Esophagus muscularis mucosa (tissue), 4 donors: ENCODE results near the gene SLC50A1. TPM values are rescaled to one million over a fixed set of nuclear protein-coding genes. Genes with fewer than 3 reads are reported as not detected.

Experiments
- DNase-seq: peaks from one replicate; pipeline ENCODE4 v3.0.0-alpha.2; 2017; ENCODE audit errors: extremely low spot score
- H3K27ac ChIP-seq, 4 donors: fragments of 200-600 bp; sonication (generic); replicated peaks in 1 of 4; 1 replicate in 3 of 4; 2 replicates in 1 of 4; pipeline ENCODE4 v1.5.1; 2016 to 2019; ENCODE audit warnings: mild to moderate bottlenecking in 1 of 4
- H3K27me3 ChIP-seq, 4 donors: fragments of 200-600 bp; sonication (generic); one replicate each; pipeline versions ENCODE4 v1.5.1 to v1.6.0; 2016 to 2019
- H3K36me3 ChIP-seq, 4 donors: fragments of 200-600 bp; sonication (generic); one replicate each; pipeline ENCODE4 v1.5.1; 2016 to 2019
- H3K4me1 ChIP-seq, 4 donors: fragments of 200-600 bp; sonication (generic); one replicate each; pipeline ENCODE4 v1.5.1; 2016 to 2019
- H3K4me3 ChIP-seq, 4 donors: fragments of 200-600 bp; sonication (generic); 1 replicate in 2 of 4; 2 replicates in 2 of 4; pipeline ENCODE4 v1.5.1; 2016 to 2019; ENCODE audit warnings: mild to moderate bottlenecking in 4 of 4, moderate library complexity in 1 of 4
- H3K9me3 ChIP-seq, 4 donors: fragments of 200-600 bp; sonication (generic); 1 replicate in 3 of 4; 2 replicates in 1 of 4; pipeline ENCODE4 v1.5.1; 2016 to 2019
- CTCF ChIP-seq, 3 experiments: fragments of 200-600 bp in 2 of 3; fragments of 450-650 bp in 1 of 3; sonication (generic) in 2 of 3; IDR thresholded peaks; one replicate each; pipeline ENCODE4 v1.5.1; 2017 to 2019; ENCODE audit warnings: antibody characterized with exemption in 3 of 3, mild to moderate bottlenecking in 2 of 3, moderate library complexity in 1 of 3
- EP300 ChIP-seq: sonication (generic); formaldehyde crosslinking; IDR thresholded peaks from one replicate; pipeline ENCODE4 v1.6.1; 2017; ENCODE audit warnings: antibody characterized with exemption
- POLR2A ChIP-seq: fragments of 450-650 bp; IDR thresholded peaks from one replicate; pipeline ENCODE4 v1.6.1; 2017; ENCODE audit warnings: antibody characterized with exemption, moderate library complexity, mild to moderate bottlenecking, low read depth
- POLR2AphosphoS5 ChIP-seq, 2 donors: sonication (generic); formaldehyde crosslinking; IDR thresholded peaks; one replicate each; pipeline ENCODE4 v1.6.1; 2017; ENCODE audit warnings: antibody characterized with exemption in 2 of 2
- WGBS: methylation state at CpG from one replicate; pipeline ENCODE4 v1.1.5; 2018; 5-methylcytosine and 5-hydroxymethylcytosine counted together
- intact Hi-C: fragments of 100-400 bp; cut with DNase I; formaldehyde crosslinking; loops from one replicate; pipeline ENCODE4 v1.15.1; 2023
- total RNA-seq, 4 donors: library from RNA; depleted of rRNA; stranded (reverse); fragments of >200 nt; gene quantifications; one replicate each; pipeline versions ENCODE4 v1.1.0 to v1.2.1, GENCODE V29; 2016

The SLC50A1 gene
- total RNA-seq, 4 donors from 2014 or later: 13.3 to 18.7 (median 15.2) TPM

GRCh38 chr1:155174324-155175280, 39.0 kb downstream of the SLC50A1 start:
- Histone ChIP-seq H3K36me3 (peaks cover 0 to 16% (median 15%) of the 10 kb centered on the region in 4 donors), H3K27ac (peak overlapping the region in 1 of 4 donors; percentile 14), H3K4me1 (peaks cover 26 to 57% (median 39%) of the 10 kb centered on the region in 4 donors), H3K4me3 (peak overlapping the region; percentile 71 to 90 (median 84)), H3K9me3 (no peaks in the 10 kb centered on the region), H3K27me3 (peaks cover 0 to 24% (median 14%) of the 10 kb centered on the region in 4 donors)
- WGBS: 14% methylated on average over 21 of the region's 35 CpGs
- DNase-seq: peak; percentile 84
- TF ChIP-seq CTCF (IDR thresholded peaks at IDR 0.05) (no peak), POLR2A (no peak), POLR2AphosphoS5 (IDR thresholded peaks at IDR 0.05) (no peak), EP300 (no peak)
- intact Hi-C loops: loop anchor here (5.0 kb wide), 2 partner anchors 47 to 418 kb away; partner anchors contain the start of gene EFNA1

DNA sequence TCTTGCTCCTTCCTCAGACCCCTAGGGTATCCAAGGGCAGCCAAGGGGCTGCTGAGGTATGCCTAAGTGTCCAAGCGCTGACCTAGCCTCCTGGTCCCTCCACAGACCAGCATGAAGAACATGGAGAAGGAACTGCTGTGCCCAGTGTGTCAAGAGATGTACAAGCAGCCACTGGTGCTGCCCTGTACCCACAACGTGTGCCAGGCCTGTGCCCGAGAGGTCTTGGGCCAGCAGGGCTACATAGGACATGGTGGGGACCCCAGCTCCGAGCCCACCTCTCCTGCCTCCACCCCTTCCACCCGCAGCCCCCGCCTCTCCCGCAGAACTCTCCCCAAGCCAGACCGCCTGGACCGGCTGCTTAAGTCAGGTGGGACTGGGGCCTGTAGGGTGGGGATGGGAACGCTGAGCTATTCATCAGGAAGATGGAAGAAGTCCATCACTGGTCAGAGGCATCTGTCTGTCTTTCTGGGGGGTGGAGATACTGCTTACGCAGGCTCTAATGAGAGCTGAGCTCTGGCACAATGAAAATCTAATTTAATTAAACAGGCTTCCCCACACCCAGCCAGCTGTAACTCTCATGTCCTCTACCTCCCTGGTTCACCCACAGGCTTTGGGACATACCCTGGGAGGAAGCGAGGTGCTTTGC, 39.8 kb downstream of the SLC50A1 start:
- H3K4me1 ChIP-seq: peaks cover 26 to 57% (median 39%) of the 10 kb centered on the region in 4 donors
- 86% methylated on average over 10 of the region's 12 CpGs for WGBS
- no peak overlapping the region for H3K27ac ChIP-seq
- TF ChIP-seq CTCF (IDR thresholded peaks at IDR 0.05) (no peak), POLR2AphosphoS5 (IDR thresholded peaks at IDR 0.05) (no peak), EP300 (no peak), POLR2A (no peak)
- peak; percentile 64 for DNase-seq
- H3K27me3 ChIP-seq: peaks cover 0 to 24% (median 14%) of the 10 kb centered on the region in 4 donors
- no peak overlapping the region for H3K4me3 ChIP-seq
- no peaks in the 10 kb centered on the region for H3K9me3 ChIP-seq
- intact Hi-C loops: loop anchor here (5.0 kb wide), 1 partner anchor 417 kb away; no protein-coding TSS in a partner anchor
- H3K36me3 ChIP-seq: peaks cover 0 to 11% (median 8%) of the 10 kb centered on the region in 4 donors

- Histone ChIP-seq H3K4me1 (peaks cover 26 to 54% (median 39%) of the 10 kb centered on the region in 4 donors), H3K9me3 (no peaks in the 10 kb centered on the region), H3K36me3 (peaks cover 0 to 5% (median 3%) of the 10 kb centered on the region in 4 donors), H3K27me3 (peaks cover 0 to 24% (median 14%) of the 10 kb centered on the region in 4 donors), H3K4me3 (no peak overlapping the region), H3K27ac (no peak overlapping the region)
- TF ChIP-seq POLR2AphosphoS5 (IDR thresholded peaks at IDR 0.05) (no peak), POLR2A (no peak), EP300 (no peak), CTCF (IDR thresholded peaks at IDR 0.05) (no peak)
- WGBS: 89% methylated on average over 3 of the region's 9 CpGs
- DNase-seq: no peak
- intact Hi-C loops: loop anchor here (5.0 kb wide), 1 partner anchor 416 kb away; no protein-coding TSS in a partner anchor
Measured at GRCh38 chr1:155175927-155176371, 40.3 kb downstream of the SLC50A1 start.

DNA sequence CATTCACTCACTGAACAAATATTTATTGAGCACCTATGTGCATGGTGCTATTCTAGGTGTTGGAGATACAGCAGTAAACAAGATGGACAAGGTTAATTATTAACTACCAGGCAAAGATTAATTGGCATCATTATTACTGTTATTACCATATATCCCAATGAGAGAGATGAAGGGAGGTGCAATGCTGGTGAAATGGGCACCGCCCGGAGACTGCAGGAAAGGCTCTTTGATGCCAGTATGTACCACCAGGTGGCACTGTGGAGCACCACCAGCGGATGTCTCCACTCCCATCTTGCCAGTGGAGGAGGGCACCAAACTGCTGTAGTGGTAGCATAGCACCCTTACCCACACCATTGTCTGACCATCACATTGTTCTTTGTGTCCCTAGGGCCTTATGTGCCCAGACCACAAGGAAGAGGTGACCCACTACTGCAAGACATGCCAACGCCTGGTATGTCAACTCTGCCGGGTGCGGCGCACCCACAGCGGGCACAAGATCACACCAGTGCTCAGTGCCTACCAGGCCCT, 41.0 kb downstream of the SLC50A1 start:
- H3K4me3 ChIP-seq: no peak overlapping the region
- no peak overlapping the region for H3K27ac ChIP-seq
- peaks cover 0 to 4% (median 2%) of the 10 kb centered on the region in 4 donors for H3K36me3 ChIP-seq
- H3K4me1 ChIP-seq: peaks cover 26 to 47% (median 38%) of the 10 kb centered on the region in 4 donors
- TF ChIP-seq CTCF (IDR thresholded peaks at IDR 0.05) (peak in 2 of 3 experiments; percentile 90 to 94), POLR2A (no peak), EP300 (no peak), POLR2AphosphoS5 (IDR thresholded peaks at IDR 0.05) (peak; percentile 24 to 77)
- no peaks in the 10 kb centered on the region for H3K9me3 ChIP-seq
- H3K27me3 ChIP-seq: peaks cover 0 to 24% (median 14%) of the 10 kb centered on the region in 4 donors
- DNase-seq: no peak
- intact Hi-C loops: loop anchor here (5.0 kb wide), 1 partner anchor 416 kb away; no protein-coding TSS in a partner anchor
- 8% methylated on average over 3 of the region's 8 CpGs for WGBS
